ENCODE measurements around the gene WASF1.

DNA sequence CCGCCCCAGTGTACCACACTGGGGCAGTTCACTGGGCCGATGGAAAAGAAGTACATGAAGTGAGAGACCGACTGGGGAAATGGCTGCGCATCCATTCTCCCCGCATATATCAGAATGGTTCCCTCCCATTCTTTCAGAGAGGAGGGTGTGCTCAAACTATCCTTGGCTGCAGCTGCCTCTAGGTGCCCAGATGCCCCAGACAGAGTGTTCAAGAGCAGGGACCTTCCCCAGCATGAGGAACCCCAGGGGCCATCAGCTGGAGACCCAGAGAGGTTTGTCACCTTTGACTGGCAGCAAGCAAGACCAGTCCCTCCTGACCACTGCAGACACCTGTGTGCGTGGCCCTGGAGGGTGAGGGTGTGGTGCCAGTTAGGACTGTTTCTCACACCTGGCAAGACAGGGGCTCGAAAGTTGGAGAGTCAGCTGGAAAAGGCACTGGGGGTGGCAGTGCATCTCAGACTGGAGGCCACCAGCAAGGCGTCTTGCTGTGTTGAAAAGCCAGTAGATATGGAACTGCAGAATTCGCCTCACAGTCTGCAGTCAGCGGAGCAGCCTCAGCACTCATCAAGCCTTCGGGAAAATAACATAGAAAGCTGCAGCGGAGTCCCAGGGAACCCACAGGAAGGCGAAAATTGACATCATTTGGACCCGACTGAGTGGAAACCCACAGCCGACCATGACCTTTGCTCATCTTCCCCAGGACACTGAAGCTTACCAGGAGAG lies 124.6 kb downstream of the WASF1 start:
- TF ChIP-seq, protein P1, sequence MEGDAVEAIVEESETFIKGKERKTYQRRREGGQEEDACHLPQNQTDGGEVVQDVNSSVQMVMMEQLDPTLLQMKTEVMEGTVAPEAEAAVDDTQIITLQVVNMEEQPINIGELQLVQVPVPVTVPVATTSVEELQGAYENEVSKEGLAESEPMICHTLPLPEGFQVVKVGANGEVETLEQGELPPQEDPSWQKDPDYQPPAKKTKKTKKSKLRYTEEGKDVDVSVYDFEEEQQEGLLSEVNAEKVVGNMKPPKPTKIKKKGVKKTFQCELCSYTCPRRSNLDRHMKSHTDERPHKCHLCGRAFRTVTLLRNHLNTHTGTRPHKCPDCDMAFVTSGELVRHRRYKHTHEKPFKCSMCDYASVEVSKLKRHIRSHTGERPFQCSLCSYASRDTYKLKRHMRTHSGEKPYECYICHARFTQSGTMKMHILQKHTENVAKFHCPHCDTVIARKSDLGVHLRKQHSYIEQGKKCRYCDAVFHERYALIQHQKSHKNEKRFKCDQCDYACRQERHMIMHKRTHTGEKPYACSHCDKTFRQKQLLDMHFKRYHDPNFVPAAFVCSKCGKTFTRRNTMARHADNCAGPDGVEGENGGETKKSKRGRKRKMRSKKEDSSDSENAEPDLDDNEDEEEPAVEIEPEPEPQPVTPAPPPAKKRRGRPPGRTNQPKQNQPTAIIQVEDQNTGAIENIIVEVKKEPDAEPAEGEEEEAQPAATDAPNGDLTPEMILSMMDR (IDR thresholded peaks at IDR 0.05) = no peak
- TF ChIP-seq POLR2A (IDR thresholded peaks at IDR 0.05) = no peak

All from esophagus squamous epithelium (tissue), 4 donors.